ENCODE data around the gene NHERF2. TPM values are rescaled to one million over a fixed set of nuclear protein-coding genes. Genes with fewer than 3 reads are reported as not detected.
A peak's percentile ranks its signal among the peaks of the same experiment; 100 is the strongest.

Gene NHERF2
- total RNA-seq, 1 experiment from 2014 or later, result 174 TPM

DNA sequence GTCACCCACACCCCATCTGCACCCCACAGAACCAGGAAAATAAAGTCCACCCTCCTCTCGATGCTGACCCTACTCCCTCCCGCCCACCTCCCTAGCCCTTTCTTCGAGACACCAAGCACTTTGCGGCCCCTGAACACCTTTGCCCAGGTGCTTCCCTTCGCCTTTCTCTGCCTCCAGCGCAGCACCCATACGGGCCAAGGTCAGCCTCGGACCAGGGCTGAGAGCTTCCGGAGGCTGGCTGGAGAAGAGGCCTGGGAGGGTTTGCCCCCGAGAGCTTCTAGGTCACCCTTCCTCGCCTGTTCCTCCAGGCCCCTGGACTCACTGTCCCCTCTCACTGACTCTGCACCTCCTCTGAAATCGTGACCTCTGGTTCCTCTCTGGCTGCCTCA is 2.7 kb upstream of the NHERF2 start:
- Histone ChIP-seq H3K4me1 (ENCODE audit: control insufficient read depth, insufficient read depth, low read length) (peaks cover 32% of the 10 kb centered on the region), H3K9me3 (ENCODE audit: control insufficient read depth, insufficient read depth, low read depth, low read length) (no peaks in the 10 kb centered on the region), H3K36me3 (ENCODE audit: control insufficient read depth, insufficient read depth, low read length) (no peaks in the 10 kb centered on the region; the same call in 1 of the 2 replicates), H3K27me3 (ENCODE audit: control insufficient read depth, insufficient read depth, low read length) (no peaks in the 10 kb centered on the region), H3K27ac (ENCODE audit: low read length) (peak overlapping the region; percentile 79), H3K4me3 (ENCODE audit: low read depth in 2 of 2, low read length in 2 of 2) (no peak overlapping the region)
- POLR2A ChIA-PET, result interaction anchor here (0.5 kb wide), 1 partner anchor 539 kb away, joined by 8 read pairs; no protein-coding TSS in a partner anchor
- TF ChIP-seq POLR2AphosphoS5 (IDR thresholded peaks at IDR 0.05; ENCODE audit: low read depth, low read length), result no peak
- TF ChIP-seq, protein P1, sequence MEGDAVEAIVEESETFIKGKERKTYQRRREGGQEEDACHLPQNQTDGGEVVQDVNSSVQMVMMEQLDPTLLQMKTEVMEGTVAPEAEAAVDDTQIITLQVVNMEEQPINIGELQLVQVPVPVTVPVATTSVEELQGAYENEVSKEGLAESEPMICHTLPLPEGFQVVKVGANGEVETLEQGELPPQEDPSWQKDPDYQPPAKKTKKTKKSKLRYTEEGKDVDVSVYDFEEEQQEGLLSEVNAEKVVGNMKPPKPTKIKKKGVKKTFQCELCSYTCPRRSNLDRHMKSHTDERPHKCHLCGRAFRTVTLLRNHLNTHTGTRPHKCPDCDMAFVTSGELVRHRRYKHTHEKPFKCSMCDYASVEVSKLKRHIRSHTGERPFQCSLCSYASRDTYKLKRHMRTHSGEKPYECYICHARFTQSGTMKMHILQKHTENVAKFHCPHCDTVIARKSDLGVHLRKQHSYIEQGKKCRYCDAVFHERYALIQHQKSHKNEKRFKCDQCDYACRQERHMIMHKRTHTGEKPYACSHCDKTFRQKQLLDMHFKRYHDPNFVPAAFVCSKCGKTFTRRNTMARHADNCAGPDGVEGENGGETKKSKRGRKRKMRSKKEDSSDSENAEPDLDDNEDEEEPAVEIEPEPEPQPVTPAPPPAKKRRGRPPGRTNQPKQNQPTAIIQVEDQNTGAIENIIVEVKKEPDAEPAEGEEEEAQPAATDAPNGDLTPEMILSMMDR (IDR thresholded peaks at IDR 0.05), result no peak
- no peak for TF ChIP-seq SIN3A (IDR thresholded peaks at IDR 0.05; ENCODE audit: borderline replicate concordance, insufficient read depth, low read depth, low read length)
- no peak for TF ChIP-seq TCF7L2 (IDR thresholded peaks at IDR 0.05; ENCODE audit: low read depth, low read length)
- TF ChIP-seq, protein P2, sequence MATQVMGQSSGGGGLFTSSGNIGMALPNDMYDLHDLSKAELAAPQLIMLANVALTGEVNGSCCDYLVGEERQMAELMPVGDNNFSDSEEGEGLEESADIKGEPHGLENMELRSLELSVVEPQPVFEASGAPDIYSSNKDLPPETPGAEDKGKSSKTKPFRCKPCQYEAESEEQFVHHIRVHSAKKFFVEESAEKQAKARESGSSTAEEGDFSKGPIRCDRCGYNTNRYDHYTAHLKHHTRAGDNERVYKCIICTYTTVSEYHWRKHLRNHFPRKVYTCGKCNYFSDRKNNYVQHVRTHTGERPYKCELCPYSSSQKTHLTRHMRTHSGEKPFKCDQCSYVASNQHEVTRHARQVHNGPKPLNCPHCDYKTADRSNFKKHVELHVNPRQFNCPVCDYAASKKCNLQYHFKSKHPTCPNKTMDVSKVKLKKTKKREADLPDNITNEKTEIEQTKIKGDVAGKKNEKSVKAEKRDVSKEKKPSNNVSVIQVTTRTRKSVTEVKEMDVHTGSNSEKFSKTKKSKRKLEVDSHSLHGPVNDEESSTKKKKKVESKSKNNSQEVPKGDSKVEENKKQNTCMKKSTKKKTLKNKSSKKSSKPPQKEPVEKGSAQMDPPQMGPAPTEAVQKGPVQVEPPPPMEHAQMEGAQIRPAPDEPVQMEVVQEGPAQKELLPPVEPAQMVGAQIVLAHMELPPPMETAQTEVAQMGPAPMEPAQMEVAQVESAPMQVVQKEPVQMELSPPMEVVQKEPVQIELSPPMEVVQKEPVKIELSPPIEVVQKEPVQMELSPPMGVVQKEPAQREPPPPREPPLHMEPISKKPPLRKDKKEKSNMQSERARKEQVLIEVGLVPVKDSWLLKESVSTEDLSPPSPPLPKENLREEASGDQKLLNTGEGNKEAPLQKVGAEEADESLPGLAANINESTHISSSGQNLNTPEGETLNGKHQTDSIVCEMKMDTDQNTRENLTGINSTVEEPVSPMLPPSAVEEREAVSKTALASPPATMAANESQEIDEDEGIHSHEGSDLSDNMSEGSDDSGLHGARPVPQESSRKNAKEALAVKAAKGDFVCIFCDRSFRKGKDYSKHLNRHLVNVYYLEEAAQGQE (IDR thresholded peaks at IDR 0.05; ENCODE audit: insufficient read depth in 1 of 2, low read depth in 2 of 2, low read length in 1 of 2), result no peak
- BruUV-seq (replicated peaks), result no TSS peak
- ATAC-seq (no peak), DNase-seq (ENCODE audit: low read depth, low spot score) (no peak)
- in situ Hi-C loops (cut with HindIII; ENCODE audit: low pct_unique_long_range_greater_than_20kb, low sequenced_read_pairs) (no loop called here), intact Hi-C loops (cut with micrococcal nuclease; ENCODE audit: unreplicated experiment) (loop anchor here (10.0 kb wide), 1 partner anchor 121 kb away; the partner anchor contains the start of gene RAB26)
- CTCF ChIA-PET, result no interaction called here

DNA sequence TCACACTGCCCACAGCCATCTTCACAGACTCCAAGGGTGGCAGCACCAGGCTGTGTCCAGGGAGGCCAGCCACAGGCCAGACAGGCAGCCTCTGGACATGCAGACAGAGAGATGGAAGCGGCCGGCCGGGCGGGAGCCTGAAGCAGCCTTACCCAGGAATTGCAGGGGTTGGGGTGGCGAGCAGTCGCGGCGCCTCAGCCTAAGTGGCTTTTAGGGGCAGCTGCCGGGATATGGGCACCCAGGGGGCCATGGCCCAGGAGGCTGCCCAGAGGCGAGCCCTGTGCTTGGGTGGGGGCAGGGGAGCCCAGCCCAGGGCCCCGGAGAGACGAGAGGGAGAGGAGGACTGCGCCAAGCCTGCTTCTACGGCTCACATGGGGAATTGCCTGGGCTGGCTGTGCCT is 1.5 kb upstream of the NHERF2 start:
- ChIA-PET POLR2A (no interaction called here), CTCF (interaction anchor here (0.9 kb wide), 1 partner anchor 201 kb away, joined by 3 read pairs; no protein-coding TSS in a partner anchor)
- no peaks in the 10 kb centered on the region for H3K9me3 ChIP-seq (ENCODE audit: control insufficient read depth, insufficient read depth, low read depth, low read length)
- H3K27ac ChIP-seq (ENCODE audit: low read length), result peak overlapping the region; percentile 77
- ATAC-seq, result no peak
- BruUV-seq (replicated peaks), result no TSS peak
- TF ChIP-seq POLR2AphosphoS5 (IDR thresholded peaks at IDR 0.05; ENCODE audit: low read depth, low read length), result no peak
- in situ Hi-C loops (cut with HindIII; ENCODE audit: low pct_unique_long_range_greater_than_20kb, low sequenced_read_pairs) (no loop called here), intact Hi-C loops (cut with micrococcal nuclease; ENCODE audit: unreplicated experiment) (loop anchor here (10.0 kb wide), 1 partner anchor 120 kb away; the partner anchor contains the start of gene RAB26)
- H3K36me3 ChIP-seq (ENCODE audit: control insufficient read depth, insufficient read depth, low read length), result no peaks in the 10 kb centered on the region
- no peak for DNase-seq (ENCODE audit: low read depth, low spot score)
- no peak overlapping the region for H3K4me3 ChIP-seq (ENCODE audit: low read depth in 2 of 2, low read length in 2 of 2)
- H3K27me3 ChIP-seq (ENCODE audit: control insufficient read depth, insufficient read depth, low read length), result no peaks in the 10 kb centered on the region
- peaks cover 44% of the 10 kb centered on the region for H3K4me1 ChIP-seq (ENCODE audit: control insufficient read depth, insufficient read depth, low read length)

DNA sequence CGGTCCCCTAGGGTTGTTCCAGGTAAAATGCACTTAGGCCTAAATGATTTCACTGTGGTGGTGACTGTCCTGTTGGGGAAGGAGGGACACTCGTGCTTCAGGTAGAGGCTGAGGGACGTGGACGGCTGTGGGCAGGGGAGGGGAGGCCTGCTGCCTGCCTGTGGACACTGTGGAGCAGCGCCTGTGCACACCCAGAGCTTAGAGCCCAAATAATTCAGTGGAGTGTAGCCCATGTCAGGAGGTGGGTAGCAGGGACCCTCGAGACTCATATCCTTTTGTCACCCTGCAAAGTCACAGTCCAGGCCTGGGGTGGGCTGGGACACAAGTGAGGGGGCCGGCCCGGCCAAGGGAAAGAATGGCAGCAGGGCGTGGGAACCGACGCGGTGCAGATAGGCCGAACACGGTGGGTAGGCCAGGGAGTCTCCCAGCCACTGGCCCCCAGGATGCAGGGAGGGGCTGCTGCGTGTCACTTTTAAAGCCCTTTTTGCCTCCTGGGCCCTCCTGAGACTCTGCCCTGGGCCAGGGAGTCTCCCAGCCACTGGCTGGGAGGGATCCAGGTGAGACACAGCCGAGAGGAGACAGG is 733 bp upstream of the NHERF2 start:
- Histone ChIP-seq H3K27ac (ENCODE audit: low read length) (peak overlapping the region; percentile 77), H3K4me1 (ENCODE audit: control insufficient read depth, insufficient read depth, low read length) (peaks cover 51% of the 10 kb centered on the region), H3K4me3 (ENCODE audit: low read depth in 2 of 2, low read length in 2 of 2) (peak overlapping the region; percentile 29 to 52), H3K36me3 (ENCODE audit: control insufficient read depth, insufficient read depth, low read length) (no peaks in the 10 kb centered on the region), H3K9me3 (ENCODE audit: control insufficient read depth, insufficient read depth, low read depth, low read length) (no peaks in the 10 kb centered on the region), H3K27me3 (ENCODE audit: control insufficient read depth, insufficient read depth, low read length) (no peaks in the 10 kb centered on the region)
- no TSS peak for BruUV-seq (replicated peaks)
- in situ Hi-C loops (cut with HindIII; ENCODE audit: low pct_unique_long_range_greater_than_20kb, low sequenced_read_pairs) (no loop called here), intact Hi-C loops (cut with micrococcal nuclease; ENCODE audit: unreplicated experiment) (loop anchor here (10.0 kb wide), 1 partner anchor 119 kb away; the partner anchor contains the start of gene RAB26)
- TF ChIP-seq, protein P2 (IDR thresholded peaks at IDR 0.05; ENCODE audit: insufficient read depth in 1 of 2, low read depth in 2 of 2, low read length in 1 of 2), result no peak
- TF ChIP-seq TCF7L2 (IDR thresholded peaks at IDR 0.05; ENCODE audit: low read depth, low read length), result no peak
- TF ChIP-seq, protein P1 (IDR thresholded peaks at IDR 0.05), result no peak
- TF ChIP-seq SIN3A (IDR thresholded peaks at IDR 0.05; ENCODE audit: borderline replicate concordance, insufficient read depth, low read depth, low read length), result no peak
- no peak for TF ChIP-seq POLR2AphosphoS5 (IDR thresholded peaks at IDR 0.05; ENCODE audit: low read depth, low read length)
- CTCF ChIA-PET, result interaction anchor here (0.9 kb wide), 1 partner anchor 200 kb away, joined by 3 read pairs; no protein-coding TSS in a partner anchor
- ATAC-seq (no peak), DNase-seq (ENCODE audit: low read depth, low spot score) (no peak)
- POLR2A ChIA-PET, result no interaction called here

All from Panc1 (cell line).